Endothelial cell of umbilical vein (primary cell): Measurements from ENCODE around the gene PCDH9.

Experiments used
- CTCF ChIP-seq, 2 donors: IDR thresholded peaks; 1 replicate in 1 of 2; 2 replicates in 1 of 2; pipeline ENCODE4 v1.5.1; 2011; ENCODE audit warnings: low read length in 2 of 2, mild to moderate bottlenecking in 2 of 2, moderate library complexity in 2 of 2, control low read depth in 1 of 2, inconsistent platforms in 1 of 2, low read depth in 1 of 2; ENCODE audit not compliant: insufficient read depth in 1 of 2; ENCODE audit errors: extremely low read depth in 1 of 2
- EZH2 ChIP-seq: IDR thresholded peaks from 2 replicates; pipeline ENCODE4 v1.6.1; 2012; ENCODE audit warnings: borderline replicate concordance, low read depth, mild to moderate bottlenecking, moderate library complexity, low read length, inconsistent platforms; ENCODE audit not compliant: severe bottlenecking
- FOS ChIP-seq: IDR thresholded peaks from 2 replicates; pipeline ENCODE4 v1.6.1; 2011; ENCODE audit warnings: mild to moderate bottlenecking, low read length, moderate library complexity, borderline replicate concordance; ENCODE audit not compliant: insufficient read depth
- GATA2 ChIP-seq: IDR thresholded peaks from 2 replicates; pipeline ENCODE4 v1.7.0; 2011; ENCODE audit warnings: low read depth, mild to moderate bottlenecking, moderate library complexity, mixed read lengths, low read length; ENCODE audit not compliant: insufficient read length, insufficient read depth
- MAX ChIP-seq: IDR thresholded peaks from 2 replicates; pipeline ENCODE4 v1.6.1; 2011; ENCODE audit not compliant: insufficient read depth, insufficient read length
- MYC ChIP-seq: IDR thresholded peaks from one replicate; pipeline ENCODE4 v1.6.1; 2011; ENCODE audit warnings: mild to moderate bottlenecking, low read depth, low read length
- POLR2A ChIP-seq: IDR thresholded peaks from 2 replicates; pipeline ENCODE4 v1.6.1; 2012; ENCODE audit warnings: low read depth, mild to moderate bottlenecking, control low read depth, low read length
- POLR2AphosphoS5 ChIP-seq: IDR thresholded peaks from 2 replicates; pipeline ENCODE4 v1.6.1; 2012; ENCODE audit warnings: low read depth, mild to moderate bottlenecking, control low read depth, low read length, moderate library complexity; ENCODE audit not compliant: insufficient read depth

GRCh38 chr13:66853564-66853963, 376.6 kb downstream of the PCDH9 start:
- no peak for TF ChIP-seq EZH2
- no peak for TF ChIP-seq CTCF (IDR thresholded peaks at IDR 0.05; ENCODE audit: extremely low read depth in 1 of 2, insufficient read depth in 1 of 2, low read depth in 1 of 2, low read length in 2 of 2)
- TF ChIP-seq POLR2A: no peak
- TF ChIP-seq FOS: no peak
- no peak for TF ChIP-seq MAX
- TF ChIP-seq POLR2AphosphoS5: no peak
- no peak for TF ChIP-seq MYC
- no peak for TF ChIP-seq GATA2
